ENCODE data around the gene DCTPP1. TPM values are rescaled to one million over a fixed set of nuclear protein-coding genes. Genes with fewer than 3 reads are reported as not detected.

DCTPP1 gene
- polyA plus RNA-seq = 47.3 and 60.4 TPM in 2 replicates
- polyA minus RNA-seq = 17.0 and 20.4 TPM in 2 replicates

GRCh38 chr16:30429678-30430427 lies at the start of gene DCTPP1:
Gene DCTPP1, minus strand, starts transcription at chr16:30430030. Its CDS starts 50 bp downstream, at chr16:30429980.
- Histone ChIP-seq H3K9me3 (ENCODE audit: low read length) (no peaks in the 10 kb centered on the region), H3K27me3 (ENCODE audit: insufficient read depth, low read depth, low read length) (no peaks in the 10 kb centered on the region), H3K36me3 (ENCODE audit: insufficient read depth, low read length) (no peaks in the 10 kb centered on the region), H3K79me2 (replicated peaks; ENCODE audit: insufficient read depth, low read length) (no peaks in the 10 kb centered on the region), H3K9me2 (ENCODE audit: insufficient read depth, low read length) (no peaks in the 10 kb centered on the region), H3K9ac (ENCODE audit: low read length) (peak within 1 kb of the TSS; percentile 59), H3K4me2 (ENCODE audit: low read length) (peak within 1 kb of the TSS; percentile 71), H4K20me1 (ENCODE audit: insufficient read depth) (no peaks in the 10 kb centered on the region), H2AFZ (ENCODE audit: low read depth, low read length) (peak within 1 kb of the TSS; percentile 62), H3F3A (ENCODE audit: insufficient read depth, low read length, poor library complexity, severe bottlenecking) (no peaks in the 10 kb centered on the region), H3K27ac (ENCODE audit: low read length) (peak within 1 kb of the TSS; percentile 75), H3K4me3 (ENCODE audit: low read length) (peak within 1 kb of the TSS; percentile 74)
- TF ChIP-seq TAF1 (IDR thresholded peaks at IDR 0.05; ENCODE audit: low read depth) (peak; percentile 49), MXI1 (conservative IDR thresholded peaks at IDR 0.05; ENCODE audit: poor library complexity, severe bottlenecking) (peak; percentile 97), POLR2AphosphoS5 (IDR thresholded peaks at IDR 0.05) (peak; percentile 58), EZH2 (IDR thresholded peaks at IDR 0.05; ENCODE audit: borderline replicate concordance, insufficient read depth, low read length, poor library complexity, severe bottlenecking) (no peak), REST (IDR thresholded peaks at IDR 0.05; ENCODE audit: borderline replicate concordance) (peak; percentile 55), RAD21 (conservative IDR thresholded peaks at IDR 0.05) (peak; percentile 95), CTCF (IDR thresholded peaks at IDR 0.05; ENCODE audit: poor library complexity, severe bottlenecking) (peak; percentile 99), SMC3 (conservative IDR thresholded peaks at IDR 0.05; ENCODE audit: poor library complexity) (peak; percentile 98), EP300 (conservative IDR thresholded peaks at IDR 0.05; ENCODE audit: poor library complexity, severe bottlenecking) (peak; percentile 15)

- no peak overlapping the region for H3K27ac ChIP-seq (ENCODE audit: low read length)
- H3K27me3 ChIP-seq (ENCODE audit: insufficient read depth, low read depth, low read length) = no peaks in the 10 kb centered on the region
- H4K20me1 ChIP-seq (ENCODE audit: insufficient read depth) = no peaks in the 10 kb centered on the region
- H3K9me3 ChIP-seq (ENCODE audit: low read length) = no peaks in the 10 kb centered on the region
- no peak overlapping the region for H3K9ac ChIP-seq (ENCODE audit: low read length)
- H3K79me2 ChIP-seq (replicated peaks; ENCODE audit: insufficient read depth, low read length) = no peaks in the 10 kb centered on the region
- H3K36me3 ChIP-seq (ENCODE audit: insufficient read depth, low read length) = no peaks in the 10 kb centered on the region
- TF ChIP-seq EP300 (conservative IDR thresholded peaks at IDR 0.05; ENCODE audit: poor library complexity, severe bottlenecking) = no peak
- TF ChIP-seq TAF1 (IDR thresholded peaks at IDR 0.05; ENCODE audit: low read depth) = no peak
- TF ChIP-seq REST (IDR thresholded peaks at IDR 0.05; ENCODE audit: borderline replicate concordance) = no peak
- TF ChIP-seq CTCF (IDR thresholded peaks at IDR 0.05; ENCODE audit: poor library complexity, severe bottlenecking) = no peak
- TF ChIP-seq POLR2AphosphoS5 (IDR thresholded peaks at IDR 0.05) = no peak
- no peak for TF ChIP-seq RAD21 (conservative IDR thresholded peaks at IDR 0.05)
- TF ChIP-seq MXI1 (conservative IDR thresholded peaks at IDR 0.05; ENCODE audit: poor library complexity, severe bottlenecking) = no peak
- TF ChIP-seq SMC3 (conservative IDR thresholded peaks at IDR 0.05; ENCODE audit: poor library complexity) = no peak
- no peak for TF ChIP-seq EZH2 (IDR thresholded peaks at IDR 0.05; ENCODE audit: borderline replicate concordance, insufficient read depth, low read length, poor library complexity, severe bottlenecking)
- H3K9me2 ChIP-seq (ENCODE audit: insufficient read depth, low read length) = no peaks in the 10 kb centered on the region
- no peak overlapping the region for H2AFZ ChIP-seq (ENCODE audit: low read depth, low read length)
- H3F3A ChIP-seq (ENCODE audit: insufficient read depth, low read length, poor library complexity, severe bottlenecking) = no peaks in the 10 kb centered on the region
- no peak overlapping the region for H3K4me3 ChIP-seq (ENCODE audit: low read length)
- no peak overlapping the region for H3K4me2 ChIP-seq (ENCODE audit: low read length)
Measured at GRCh38 chr16:30478766-30479478, 49.1 kb upstream of the DCTPP1 start.
